ENCODE measurements around the gene TGM2.

- TF ChIP-seq, protein P1, sequence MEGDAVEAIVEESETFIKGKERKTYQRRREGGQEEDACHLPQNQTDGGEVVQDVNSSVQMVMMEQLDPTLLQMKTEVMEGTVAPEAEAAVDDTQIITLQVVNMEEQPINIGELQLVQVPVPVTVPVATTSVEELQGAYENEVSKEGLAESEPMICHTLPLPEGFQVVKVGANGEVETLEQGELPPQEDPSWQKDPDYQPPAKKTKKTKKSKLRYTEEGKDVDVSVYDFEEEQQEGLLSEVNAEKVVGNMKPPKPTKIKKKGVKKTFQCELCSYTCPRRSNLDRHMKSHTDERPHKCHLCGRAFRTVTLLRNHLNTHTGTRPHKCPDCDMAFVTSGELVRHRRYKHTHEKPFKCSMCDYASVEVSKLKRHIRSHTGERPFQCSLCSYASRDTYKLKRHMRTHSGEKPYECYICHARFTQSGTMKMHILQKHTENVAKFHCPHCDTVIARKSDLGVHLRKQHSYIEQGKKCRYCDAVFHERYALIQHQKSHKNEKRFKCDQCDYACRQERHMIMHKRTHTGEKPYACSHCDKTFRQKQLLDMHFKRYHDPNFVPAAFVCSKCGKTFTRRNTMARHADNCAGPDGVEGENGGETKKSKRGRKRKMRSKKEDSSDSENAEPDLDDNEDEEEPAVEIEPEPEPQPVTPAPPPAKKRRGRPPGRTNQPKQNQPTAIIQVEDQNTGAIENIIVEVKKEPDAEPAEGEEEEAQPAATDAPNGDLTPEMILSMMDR (IDR thresholded peaks at IDR 0.05) = no peak
- TF ChIP-seq POLR2AphosphoS5 (IDR thresholded peaks at IDR 0.05; ENCODE audit: low read depth, low read length) = no peak
- no peak for TF ChIP-seq SIN3A (IDR thresholded peaks at IDR 0.05; ENCODE audit: borderline replicate concordance, insufficient read depth, low read depth, low read length)
- TF ChIP-seq REST (IDR thresholded peaks at IDR 0.05; ENCODE audit: insufficient read depth in 1 of 2, low read depth in 2 of 2, low read length in 1 of 2) = no peak
- no peak for TF ChIP-seq TCF7L2 (IDR thresholded peaks at IDR 0.05; ENCODE audit: low read depth, low read length)
Measured at GRCh38 chr20:38200646-38201045, 35.6 kb upstream of the TGM2 start.
